SK-N-SH treated with all-trans-retinoic acid at 6 μM for 48 hours (cell line): ENCODE data around the gene SLC35F3.

ENCODE experiments used
- CSRNP3 ChIP-seq: fragments of 250-450 bp; sonication (Bioruptor Pico); IDR thresholded peaks from 2 replicates; pipeline ENCODE4 v1.5.1; 2021; ENCODE audit warnings: mild to moderate bottlenecking, moderate library complexity
- POU6F1 ChIP-seq: fragments of 250-450 bp; sonication (Bioruptor Pico); IDR thresholded peaks from 2 replicates; pipeline ENCODE4 v1.8.0; 2021; ENCODE audit warnings: low read depth, mild to moderate bottlenecking, moderate library complexity, borderline replicate concordance
- SNAI2 ChIP-seq: fragments of 250-450 bp; sonication (Bioruptor Pico); IDR thresholded peaks from 2 replicates; pipeline ENCODE4 v1.5.0; 2020; ENCODE audit warnings: mild to moderate bottlenecking, moderate library complexity
- TCF4 ChIP-seq: fragments of 250-450 bp; sonication (Bioruptor Pico); IDR thresholded peaks from 2 replicates; pipeline ENCODE4 v1.8.0; 2021; ENCODE audit warnings: mild to moderate bottlenecking, moderate library complexity, borderline replicate concordance
- ZFP30 ChIP-seq: fragments of 450-650 bp; formaldehyde crosslinking; IDR thresholded peaks from 2 replicates; pipeline ENCODE4 v1.5.0; 2022; ENCODE audit warnings: mild to moderate bottlenecking, moderate library complexity
- ZNF8 ChIP-seq: fragments of 450-650 bp; formaldehyde crosslinking; IDR thresholded peaks from 2 replicates; pipeline ENCODE4 v1.5.0; 2020; ENCODE audit warnings: mild to moderate bottlenecking, moderate library complexity

GRCh38 chr1:234355782-234356510 is 451.5 kb downstream of the SLC35F3 start:
- no peak for TF ChIP-seq ZFP30 (CRISPR knock-in tag)
- no peak for TF ChIP-seq ZNF8 (CRISPR knock-in tag)
- no peak for TF ChIP-seq POU6F1 (CRISPR knock-in tag)
- no peak for TF ChIP-seq TCF4 (CRISPR knock-in tag)
- TF ChIP-seq CSRNP3 (CRISPR knock-in tag), result no peak
- TF ChIP-seq SNAI2 (CRISPR knock-in tag), result no peak
